Measurements from ENCODE around the gene HNRNPLL.

DNA sequence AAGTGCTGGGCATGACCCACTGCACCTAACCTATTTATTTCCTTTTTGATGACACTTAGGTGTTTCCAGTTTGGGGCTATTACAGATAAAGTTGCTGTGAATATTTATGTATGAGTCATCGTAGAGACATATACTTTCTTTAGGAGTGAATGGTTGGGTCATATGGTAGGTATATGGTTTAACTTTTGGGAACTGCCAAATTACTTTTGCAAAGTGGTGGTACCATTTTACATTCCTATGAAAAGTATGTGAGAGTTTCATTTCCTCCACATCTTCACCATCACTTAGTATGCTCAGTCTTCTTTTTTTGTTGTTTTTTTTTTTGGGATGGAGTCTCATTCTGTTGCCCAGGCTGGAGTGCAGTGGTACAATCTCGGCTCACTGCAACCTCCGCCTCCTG lies 56.1 kb downstream of the HNRNPLL start:
- no peak for TF ChIP-seq EP300 (IDR thresholded peaks at IDR 0.05; ENCODE audit: low read depth in 2 of 2, low read length in 2 of 2)
- no peak for TF ChIP-seq EP300 (CRISPR knock-in tag; IDR thresholded peaks at IDR 0.05; ENCODE audit: borderline replicate concordance)
- TF ChIP-seq KDM1A (CRISPR knock-in tag; IDR thresholded peaks at IDR 0.05), result no peak
- no peak for TF ChIP-seq MAFF (IDR thresholded peaks at IDR 0.05; ENCODE audit: low read depth, low read length)
- no peak for TF ChIP-seq USF2 (IDR thresholded peaks at IDR 0.05; ENCODE audit: low read depth, low read length)
- no peak for TF ChIP-seq USF2 (CRISPR knock-in tag; IDR thresholded peaks at IDR 0.05; ENCODE audit: borderline replicate concordance)
- TF ChIP-seq RFX5 (IDR thresholded peaks at IDR 0.05; ENCODE audit: low read depth, low read length), result no peak
- TF ChIP-seq FOSL2 (CRISPR knock-in tag; IDR thresholded peaks at IDR 0.05), result no peak
- TF ChIP-seq, protein P1, sequence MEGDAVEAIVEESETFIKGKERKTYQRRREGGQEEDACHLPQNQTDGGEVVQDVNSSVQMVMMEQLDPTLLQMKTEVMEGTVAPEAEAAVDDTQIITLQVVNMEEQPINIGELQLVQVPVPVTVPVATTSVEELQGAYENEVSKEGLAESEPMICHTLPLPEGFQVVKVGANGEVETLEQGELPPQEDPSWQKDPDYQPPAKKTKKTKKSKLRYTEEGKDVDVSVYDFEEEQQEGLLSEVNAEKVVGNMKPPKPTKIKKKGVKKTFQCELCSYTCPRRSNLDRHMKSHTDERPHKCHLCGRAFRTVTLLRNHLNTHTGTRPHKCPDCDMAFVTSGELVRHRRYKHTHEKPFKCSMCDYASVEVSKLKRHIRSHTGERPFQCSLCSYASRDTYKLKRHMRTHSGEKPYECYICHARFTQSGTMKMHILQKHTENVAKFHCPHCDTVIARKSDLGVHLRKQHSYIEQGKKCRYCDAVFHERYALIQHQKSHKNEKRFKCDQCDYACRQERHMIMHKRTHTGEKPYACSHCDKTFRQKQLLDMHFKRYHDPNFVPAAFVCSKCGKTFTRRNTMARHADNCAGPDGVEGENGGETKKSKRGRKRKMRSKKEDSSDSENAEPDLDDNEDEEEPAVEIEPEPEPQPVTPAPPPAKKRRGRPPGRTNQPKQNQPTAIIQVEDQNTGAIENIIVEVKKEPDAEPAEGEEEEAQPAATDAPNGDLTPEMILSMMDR (CRISPR knock-in tag; IDR thresholded peaks at IDR 0.05), result no peak
- no peak for TF ChIP-seq ZNF350 (CRISPR knock-in tag; IDR thresholded peaks at IDR 0.05; ENCODE audit: borderline replicate concordance, low read depth)
- TF ChIP-seq POLR2A (IDR thresholded peaks at IDR 0.05; ENCODE audit: insufficient read depth in 1 of 2, low read depth in 2 of 2, low read length in 2 of 2), result no peak
- no peak for TF ChIP-seq REST (IDR thresholded peaks at IDR 0.05; ENCODE audit: borderline replicate concordance in 1 of 2, low read depth in 1 of 2, low read length in 2 of 2)
- TF ChIP-seq, protein P2, sequence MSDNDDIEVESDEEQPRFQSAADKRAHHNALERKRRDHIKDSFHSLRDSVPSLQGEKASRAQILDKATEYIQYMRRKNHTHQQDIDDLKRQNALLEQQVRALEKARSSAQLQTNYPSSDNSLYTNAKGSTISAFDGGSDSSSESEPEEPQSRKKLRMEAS (IDR thresholded peaks at IDR 0.05), result no peak
